Effector CD4-positive, alpha-beta T cell (primary cell): ENCODE data around the gene TXNRD3.

Experiments
- DNase-seq: peaks from one replicate; pipeline ENCODE4 v3.0.0-alpha.2; 2020
- total RNA-seq: gene quantifications from one replicate; lab custom pipeline; 2026; lab: John Stamatoyannopoulos, UW

Gene TXNRD3
- 2.3 reads per million, percentile 5 among the genes with 10 or more reads in this experiment for total RNA-seq

DNA sequence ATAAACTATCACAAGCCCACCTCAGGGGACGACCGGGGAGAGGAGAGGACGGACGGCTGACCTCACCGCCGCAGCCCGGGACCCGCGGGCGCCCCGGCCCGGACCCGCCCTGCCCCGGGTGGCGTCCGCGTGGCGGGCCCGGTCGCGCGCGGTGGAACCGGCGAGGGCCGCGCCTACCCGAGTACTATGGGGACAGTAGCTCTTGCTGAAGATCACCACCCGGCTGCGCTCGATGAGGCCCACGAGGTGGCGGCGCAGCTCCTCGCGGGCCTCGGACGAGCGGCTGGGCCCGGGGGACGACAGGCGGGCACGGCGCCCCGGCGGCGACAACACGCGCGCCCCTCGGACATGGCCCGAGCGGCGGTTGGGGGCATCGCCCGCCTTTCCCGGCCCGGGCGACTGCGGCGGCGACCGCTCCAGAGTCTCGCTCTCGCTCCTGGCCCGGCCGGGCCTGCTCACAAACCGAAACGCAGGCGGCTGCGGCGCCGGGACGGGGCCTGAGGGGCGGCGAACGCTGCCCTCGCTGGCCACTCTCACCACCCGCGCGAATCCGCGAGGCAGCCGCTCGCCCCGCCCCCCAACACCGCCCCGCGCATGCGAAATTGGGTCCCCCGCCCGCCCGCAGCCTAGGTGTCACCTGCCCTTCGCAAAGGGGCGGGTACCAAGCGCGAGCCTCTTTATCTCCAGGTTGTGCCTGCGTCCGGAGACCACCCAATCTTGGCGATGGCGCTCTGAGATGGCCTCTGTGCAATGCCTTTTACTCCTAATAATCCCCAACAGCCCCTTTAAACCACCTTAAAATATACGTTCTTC lies at the start of gene TXNRD3:
Gene TXNRD3, minus strand, starts transcription at position 554 of the 813 bp plus-strand sequence.
- peak; percentile 37 for DNase-seq

GRCh38 chr3:126703512-126704493 lies 48.9 kb upstream of the TXNRD3 start, which contains the start of gene CHCHD6:
Gene CHCHD6, plus strand, starts transcription at chr3:126704240. Its CDS starts 73 bp downstream, at chr3:126704313.
- peak; percentile 94 for DNase-seq

GRCh38 chr3:126699011-126699410 lies 44.1 kb upstream of the TXNRD3 start:
- no peak for DNase-seq

DNA sequence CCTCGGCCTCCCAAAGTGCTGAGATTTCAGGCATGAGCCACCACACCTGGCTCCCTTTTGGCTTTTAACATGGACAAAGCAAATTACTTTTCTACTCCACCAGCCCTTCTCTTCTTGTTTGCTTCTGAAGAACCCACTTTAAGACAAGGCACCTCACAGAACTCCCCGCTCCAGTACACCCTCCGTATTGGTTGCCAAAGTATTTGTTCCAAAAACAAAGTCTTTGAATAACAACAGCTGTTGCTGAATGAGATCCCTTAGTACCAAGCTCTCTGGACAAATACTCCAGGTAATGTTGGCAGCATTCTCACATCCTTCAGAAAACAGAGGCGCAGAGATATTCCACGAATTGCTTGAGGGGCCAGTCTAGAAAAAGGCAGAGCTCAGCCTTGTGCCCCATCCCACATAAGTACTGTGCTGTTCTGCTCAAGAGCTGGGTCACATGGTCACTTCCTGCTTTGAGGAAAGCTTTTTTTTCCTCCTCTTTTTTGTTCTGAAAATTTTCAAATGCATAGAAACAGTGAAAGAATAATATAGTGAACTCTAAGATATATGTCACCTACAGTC lies 41.9 kb upstream of the TXNRD3 start:
- DNase-seq: no peak

DNA sequence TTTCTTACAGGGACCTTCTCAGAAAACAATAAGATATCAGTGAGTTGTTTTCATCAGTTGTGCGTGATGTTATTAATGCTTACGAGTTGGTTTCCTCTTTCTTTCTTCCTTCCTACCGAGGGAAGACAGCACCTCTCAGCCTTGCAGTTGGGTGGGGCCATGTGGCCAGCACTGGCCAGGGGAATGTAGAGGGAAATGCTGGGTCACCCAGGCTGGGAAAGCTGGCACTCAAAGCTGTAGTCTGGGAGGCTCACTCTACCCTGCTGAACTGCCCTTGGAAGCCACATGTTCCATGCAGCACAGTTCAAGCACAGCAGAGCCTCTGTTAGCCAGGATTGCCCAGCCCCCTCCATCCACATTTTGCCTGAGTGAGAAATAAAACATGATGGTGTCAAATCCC lies 39.0 kb upstream of the TXNRD3 start:
- DNase-seq: no peak

GRCh38 chr3:126692858-126693257 lies 37.9 kb upstream of the TXNRD3 start:
- DNase-seq: no peak

DNA sequence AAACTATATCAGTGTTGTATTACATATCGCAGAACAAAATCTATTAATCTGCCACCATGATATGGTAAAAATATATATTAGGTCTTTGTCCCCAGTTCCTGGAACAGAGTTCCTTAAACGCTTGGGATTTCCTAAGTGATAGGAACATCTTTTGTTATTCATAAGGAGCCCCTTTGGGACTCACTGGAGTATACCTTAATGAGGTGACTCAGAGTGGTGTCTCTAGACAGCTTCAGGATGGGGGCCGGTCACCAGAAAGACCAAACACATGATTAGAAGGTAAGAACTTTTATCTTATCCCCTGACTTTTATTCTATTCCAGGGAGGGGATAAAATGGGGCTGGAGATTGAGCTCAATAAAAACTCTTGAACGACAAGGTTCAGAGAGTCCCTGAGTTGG lies 36.8 kb upstream of the TXNRD3 start:
- no peak for DNase-seq

- no peak for DNase-seq
Measured at GRCh38 chr3:126685493-126685892, 30.6 kb upstream of the TXNRD3 start.

GRCh38 chr3:126685021-126685420 lies 30.1 kb upstream of the TXNRD3 start:
- no peak for DNase-seq

GRCh38 chr3:126684218-126684751 lies 29.4 kb upstream of the TXNRD3 start:
- no peak for DNase-seq

GRCh38 chr3:126683069-126683468 lies 28.1 kb upstream of the TXNRD3 start:
- no peak for DNase-seq

DNA sequence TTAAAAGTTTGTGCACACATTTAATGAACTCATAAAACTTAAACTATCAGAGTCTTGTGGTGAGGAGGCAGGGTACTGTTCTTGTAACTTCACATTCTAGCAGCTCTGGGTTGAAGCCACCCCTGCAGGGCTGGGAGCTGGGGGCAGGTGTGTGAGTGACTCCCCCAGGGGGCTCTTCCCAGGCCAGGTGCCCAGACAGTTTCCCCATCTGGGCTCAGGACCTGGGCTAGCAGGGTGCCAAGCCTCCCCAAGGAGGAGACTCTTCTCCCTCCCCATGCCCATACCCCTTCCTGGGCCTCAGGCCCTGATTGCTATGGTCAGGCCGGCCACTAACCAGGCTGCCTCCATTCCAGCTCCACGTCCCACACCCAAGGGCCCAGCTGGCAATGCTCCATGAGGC lies 27.1 kb upstream of the TXNRD3 start:
- no peak for DNase-seq

DNA sequence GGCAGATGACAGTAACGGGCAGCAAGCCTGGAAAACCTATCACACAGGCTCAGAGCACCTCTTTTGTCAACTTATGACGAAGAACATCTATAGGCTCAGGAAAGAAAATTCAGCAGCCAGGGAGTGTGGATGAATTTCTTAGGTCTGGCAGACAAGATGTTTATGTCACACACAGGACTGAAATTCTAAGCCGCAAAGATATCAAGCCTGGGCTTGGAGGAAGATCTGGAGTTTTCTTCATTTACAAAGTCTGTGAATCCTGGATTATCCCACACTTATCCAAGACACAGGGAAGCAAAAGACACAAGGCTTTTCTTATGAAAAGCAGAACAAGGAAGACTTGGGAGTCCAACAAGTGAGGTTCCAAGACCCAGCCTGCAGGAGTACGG lies 25.7 kb upstream of the TXNRD3 start:
- no peak for DNase-seq

DNA sequence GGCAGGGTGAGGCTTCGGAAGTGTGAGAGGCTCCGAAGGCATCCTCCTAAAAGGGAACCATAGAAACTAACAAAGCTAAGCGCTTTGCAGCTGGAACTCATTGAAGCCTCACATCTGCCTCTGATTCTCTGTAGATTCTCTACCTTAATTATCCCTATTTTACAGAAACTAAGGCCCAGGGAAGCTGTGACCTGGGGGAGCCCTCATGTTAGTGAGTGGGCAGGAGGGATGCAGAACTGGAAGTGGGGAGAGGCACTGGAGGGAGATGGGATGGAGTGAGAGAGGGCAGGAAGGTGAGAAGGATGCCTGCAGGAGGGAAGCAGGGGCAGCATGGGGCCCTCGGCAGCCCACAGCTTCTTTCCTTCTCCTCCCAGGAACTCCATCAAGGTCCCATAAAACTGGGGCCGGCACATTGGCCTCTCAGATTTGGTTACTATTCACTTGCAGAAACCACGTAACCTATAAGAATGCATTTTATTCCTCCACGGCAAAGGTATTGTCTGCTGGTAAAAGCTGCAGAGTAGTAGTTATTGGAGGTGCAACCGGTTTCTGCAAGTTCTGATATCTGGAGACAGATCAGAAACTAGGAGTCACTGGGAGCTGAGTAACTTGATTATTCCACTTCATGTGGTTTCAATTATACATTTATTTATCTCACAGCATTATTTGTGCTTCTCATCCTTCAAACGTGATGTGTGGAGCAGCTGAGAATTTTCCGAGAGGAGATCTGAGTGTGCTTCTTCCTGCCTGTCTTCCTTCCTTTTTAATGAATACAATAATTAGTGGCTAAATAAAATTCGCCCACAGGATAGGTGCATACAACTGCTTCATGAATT lies 25.1 kb upstream of the TXNRD3 start:
- no peak for DNase-seq

GRCh38 chr3:126679318-126679751 lies 24.4 kb upstream of the TXNRD3 start:
- peak; percentile 60 for DNase-seq

- no peak for DNase-seq
Measured at GRCh38 chr3:126678693-126679317, 23.9 kb upstream of the TXNRD3 start.

- DNase-seq: no peak
Measured at GRCh38 chr3:126677862-126678503, 23.1 kb upstream of the TXNRD3 start.

DNA sequence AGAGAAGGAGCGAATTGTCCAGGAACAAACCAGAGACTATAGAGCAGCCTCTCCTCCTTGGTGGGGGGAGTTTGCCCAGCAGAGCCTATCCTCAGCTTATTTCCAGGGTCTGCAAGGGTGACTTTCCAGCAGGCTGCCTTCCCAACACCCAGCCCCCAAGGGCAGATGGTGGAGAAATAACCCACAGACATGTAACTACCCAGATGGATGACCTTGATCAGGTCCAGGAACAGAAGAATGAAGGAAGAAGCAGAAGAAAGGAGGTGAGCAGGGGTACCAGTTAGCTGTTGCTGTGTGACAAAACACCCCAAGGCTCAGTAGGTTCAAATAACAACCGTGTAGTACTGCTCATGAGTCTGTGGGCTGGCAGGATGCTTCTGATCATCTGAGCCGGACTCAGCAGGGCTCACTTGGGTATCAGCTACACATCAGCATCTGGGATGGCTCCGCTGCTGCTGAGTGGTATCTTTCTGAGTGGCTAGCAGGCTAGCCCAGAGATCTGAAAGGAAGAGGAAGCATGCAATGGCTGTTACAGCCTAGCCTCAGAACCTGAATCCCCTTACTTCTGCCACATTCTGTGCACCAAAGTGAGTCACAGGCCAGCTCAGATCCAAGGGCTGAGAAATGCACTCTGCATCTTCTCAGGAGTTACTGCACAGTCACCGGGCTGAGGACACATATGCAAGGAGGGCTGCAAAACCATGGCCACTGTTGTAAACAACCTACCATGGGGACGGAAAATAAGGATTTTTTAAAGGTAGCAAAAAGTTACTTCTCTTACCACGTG lies 22.2 kb upstream of the TXNRD3 start:
- DNase-seq: no peak

- DNase-seq: no peak
Measured at GRCh38 chr3:126672741-126673140, 17.8 kb upstream of the TXNRD3 start.

DNA sequence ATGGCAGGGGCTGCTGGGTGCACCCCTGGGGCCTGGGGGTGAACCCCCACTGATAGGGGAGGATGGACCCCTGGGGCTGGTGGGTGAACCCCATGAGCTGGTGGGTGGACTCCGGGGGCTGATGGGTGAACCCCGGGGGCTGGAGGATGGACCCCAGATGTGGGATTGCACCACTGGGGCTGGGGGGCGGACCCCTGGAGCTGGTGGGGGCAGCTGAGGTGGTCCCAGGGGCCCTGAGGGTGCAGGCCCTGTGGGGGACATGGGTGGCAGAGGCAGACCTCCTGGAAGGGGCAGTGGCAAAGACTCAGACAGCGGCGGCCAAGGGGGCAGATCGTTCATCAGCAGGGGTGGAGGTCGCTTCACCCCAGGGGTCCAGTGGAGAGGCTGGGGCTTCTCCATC lies 17.4 kb upstream of the TXNRD3 start:
- DNase-seq: no peak
